H9 (cell line): ENCODE results near the gene BPIFB2. TPM values are rescaled to one million over a fixed set of nuclear protein-coding genes. Genes with fewer than 3 reads are reported as not detected.

Experiments
- DNase-seq: peaks from one replicate; pipeline ENCODE4 v3.0.0-alpha.2; 2017
- H2AFZ ChIP-seq: one replicate; pipeline ENCODE4 v1.6.1; 2013; ENCODE audit warnings: mild to moderate bottlenecking, low read length, control low read depth, moderate library complexity
- H2AK5ac ChIP-seq: 2 replicates; pipeline ENCODE4 v1.6.1; 2013; ENCODE audit warnings: low read length, control low read depth, mixed read lengths; ENCODE audit not compliant: insufficient read length
- H2BK120ac ChIP-seq: one replicate; pipeline ENCODE4 v1.6.1; 2013; ENCODE audit warnings: low read depth, mild to moderate bottlenecking, low read length, control low read depth, inconsistent platforms; ENCODE audit not compliant: poor library complexity, severe bottlenecking
- H2BK12ac ChIP-seq: 2 replicates; pipeline ENCODE4 v1.6.1; 2013; ENCODE audit warnings: low read length, control low read depth, mixed read lengths, low read depth; ENCODE audit not compliant: insufficient read length
- H2BK15ac ChIP-seq: 2 replicates; pipeline ENCODE4 v1.6.1; 2013; ENCODE audit warnings: low read depth, low read length, control low read depth
- H2BK20ac ChIP-seq: one replicate; pipeline ENCODE4 v1.6.1; 2013; ENCODE audit warnings: low read depth, mild to moderate bottlenecking, low read length, control low read depth, inconsistent platforms; ENCODE audit not compliant: poor library complexity, severe bottlenecking
- H2BK5ac ChIP-seq: 2 replicates; pipeline ENCODE4 v1.6.1; 2013; ENCODE audit warnings: low read length, control low read depth, mixed read lengths; ENCODE audit not compliant: insufficient read length
- H3K14ac ChIP-seq: 2 replicates; pipeline ENCODE4 v1.6.1; 2013; ENCODE audit warnings: low read length, control low read depth; ENCODE audit not compliant: insufficient read depth
- H3K18ac ChIP-seq: 2 replicates; pipeline ENCODE4 v1.6.1; 2013; ENCODE audit warnings: low read depth, mild to moderate bottlenecking, mixed read lengths, low read length, control low read depth; ENCODE audit not compliant: insufficient read length
- H3K23ac ChIP-seq: 2 replicates; pipeline ENCODE4 v1.6.1; 2013; ENCODE audit warnings: low read length, control low read depth, mixed read lengths, low read depth; ENCODE audit not compliant: insufficient read length
- H3K23me2 ChIP-seq: 2 replicates; pipeline ENCODE4 v1.6.1; 2013; ENCODE audit warnings: low read depth, mild to moderate bottlenecking, mixed read lengths, low read length, control low read depth; ENCODE audit not compliant: insufficient read length, poor library complexity, severe bottlenecking
- H3K27ac ChIP-seq: 2 replicates; pipeline ENCODE4 v1.5.1; 2013; ENCODE audit warnings: low read length, control low read depth, mixed read lengths, low read depth; ENCODE audit not compliant: insufficient read length
- H3K27me3 ChIP-seq: 2 replicates; pipeline ENCODE4 v1.6.1; 2013; ENCODE audit warnings: low read length, control low read depth, inconsistent platforms; ENCODE audit not compliant: insufficient read depth
- H3K4ac ChIP-seq: 2 replicates; pipeline ENCODE4 v1.6.1; 2013; ENCODE audit warnings: low read depth, mild to moderate bottlenecking, control low read depth, inconsistent platforms, low read length, moderate library complexity
- H3K4me1 ChIP-seq: 2 replicates; pipeline ENCODE4 v1.6.1; 2013; ENCODE audit warnings: low read length, control low read depth, inconsistent platforms; ENCODE audit not compliant: insufficient read depth
- H3K4me2 ChIP-seq: 2 replicates; pipeline ENCODE4 v1.6.1; 2013; ENCODE audit warnings: low read length, control low read depth, mixed read lengths; ENCODE audit not compliant: insufficient read length, insufficient read depth
- H3K56ac ChIP-seq: 2 replicates; pipeline ENCODE4 v1.6.1; 2013; ENCODE audit warnings: low read depth, mild to moderate bottlenecking, mixed read lengths, low read length, control low read depth; ENCODE audit not compliant: insufficient read length
- H3K79me1 ChIP-seq: 2 replicates; pipeline ENCODE4 v1.6.1; 2013; ENCODE audit warnings: low read depth, mild to moderate bottlenecking, moderate library complexity, low read length, control low read depth, inconsistent platforms; ENCODE audit not compliant: insufficient read depth, poor library complexity, severe bottlenecking
- H3K79me2 ChIP-seq: 2 replicates; pipeline ENCODE4 v1.6.1; 2013; ENCODE audit warnings: low read length, control low read depth, inconsistent platforms; ENCODE audit not compliant: insufficient read depth
- H3K9ac ChIP-seq: 2 replicates; pipeline ENCODE4 v1.6.1; 2013; ENCODE audit warnings: low read length, control low read depth, mixed read lengths; ENCODE audit not compliant: insufficient read length; ENCODE audit errors: extremely low read depth
- H3K9me3 ChIP-seq: one replicate; pipeline ENCODE4 v1.6.1; 2013; ENCODE audit warnings: low read depth, low read length, inconsistent platforms; ENCODE audit not compliant: control insufficient read depth
- H3T11ph ChIP-seq: one replicate; pipeline ENCODE4 v1.6.1; 2013; ENCODE audit warnings: mild to moderate bottlenecking, low read length, control low read depth, inconsistent platforms
- H4K20me1 ChIP-seq: one replicate; pipeline ENCODE4 v1.6.1; 2013; ENCODE audit not compliant: control insufficient read depth, insufficient read length, insufficient read depth
- H4K5ac ChIP-seq: 2 replicates; pipeline ENCODE4 v1.6.1; 2013; ENCODE audit warnings: low read depth, mild to moderate bottlenecking, mixed read lengths, low read length, control low read depth; ENCODE audit not compliant: insufficient read length
- H4K8ac ChIP-seq: replicated peaks from 2 replicates; pipeline ENCODE4 v1.6.1; 2013; ENCODE audit warnings: low read length, control low read depth, mixed read lengths, low read depth; ENCODE audit not compliant: insufficient read length
- H4K91ac ChIP-seq: 2 replicates; pipeline ENCODE4 v1.6.1; 2013; ENCODE audit warnings: low read depth, mild to moderate bottlenecking, moderate library complexity, mixed read lengths, low read length, control low read depth; ENCODE audit not compliant: insufficient read length
- H3K27ac Mint-ChIP-seq, 3 experiments: 2 replicates in 2 of 3; 3 replicates in 1 of 3; pipeline ENCODE4 v1.8.0; 2020 to 2021; ENCODE audit warnings: mixed read lengths in 3 of 3, mild to moderate bottlenecking in 1 of 3, moderate library complexity in 1 of 3
- H3K27me3 Mint-ChIP-seq: 2 replicates; pipeline ENCODE4 v1.8.0; 2021; ENCODE audit warnings: low read depth, mild to moderate bottlenecking, moderate library complexity, mixed read lengths
- H3K36me3 Mint-ChIP-seq, 3 experiments: 2 replicates in 2 of 3; 3 replicates in 1 of 3; pipeline ENCODE4 v1.8.0; 2020 to 2021; ENCODE audit warnings: low read depth in 3 of 3, mixed read lengths in 3 of 3; ENCODE audit not compliant: insufficient read depth in 1 of 3
- H3K4me1 Mint-ChIP-seq, 2 experiments: 2 replicates each; pipeline ENCODE4 v1.8.0; 2020; ENCODE audit warnings: mixed read lengths in 2 of 2
- H3K4me3 Mint-ChIP-seq, 2 experiments: 2 replicates in 1 of 2; 3 replicates in 1 of 2; pipeline ENCODE4 v1.8.0; 2020 to 2021; ENCODE audit warnings: mild to moderate bottlenecking in 2 of 2, mixed read lengths in 2 of 2, moderate library complexity in 1 of 2
- H3K9me3 Mint-ChIP-seq, 2 experiments: 2 replicates in 1 of 2; 3 replicates in 1 of 2; pipeline ENCODE4 v1.8.0; 2020; ENCODE audit warnings: mild to moderate bottlenecking in 2 of 2, mixed read lengths in 2 of 2, moderate library complexity in 1 of 2
- CTCF ChIP-seq: fragments of 200-600 bp; sonication (generic); conservative IDR thresholded peaks from 3 replicates; pipeline ENCODE4 v1.8.0; 2021; ENCODE audit warnings: antibody characterized with exemption, mild to moderate bottlenecking
- WGBS: extraction: QIAGEN DNeasy Blood & Tissue Kit; methylation state at CpG from one replicate; pipeline ENCODE4 v1.1.7; 2013; ENCODE audit warnings: missing lambda C conversion rate, low lambda C conversion rate, mixed read lengths; ENCODE audit not compliant: insufficient read length; ENCODE audit errors: extremely low coverage; 5-methylcytosine and 5-hydroxymethylcytosine counted together
- total RNA-seq: library from RNA; stranded (reverse); gene quantifications from 2 replicates; pipeline ENCODE4 v1.2.1, GENCODE V29; 2021

Gene BPIFB2
- total RNA-seq, 1 experiment from 2014 or later = not detected

- H3K14ac ChIP-seq = no peak overlapping the region
- H3K27ac Mint-ChIP-seq = no peak overlapping the region
- WGBS = no CpG with 5 or more reads among the region's 2 CpGs
These were observed 10.1 kb upstream of the BPIFB2 start for GRCh38 chr20:32997431-32997830.

More at GRCh38 chr20:32997431-32997830, 10.1 kb upstream of the BPIFB2 start:
- Histone ChIP-seq H4K91ac (no peak overlapping the region), H2AK5ac (no peak overlapping the region), H2BK5ac (no peak overlapping the region), H2BK120ac (no peak overlapping the region), H3K79me1 (no peaks in the 10 kb centered on the region), H3K27ac (no peak overlapping the region), H3K56ac (no peak overlapping the region), H2BK20ac (no peak overlapping the region), H3K23me2 (no peaks in the 10 kb centered on the region), H3K27me3 (no peaks in the 10 kb centered on the region), H3K4me1 (no peaks in the 10 kb centered on the region), H2BK15ac (no peak overlapping the region), H3K4me2 (no peak overlapping the region), H3K18ac (no peak overlapping the region), H3K79me2 (no peaks in the 10 kb centered on the region), H2BK12ac (no peak overlapping the region), H4K20me1 (no peaks in the 10 kb centered on the region), H3K23ac (no peak overlapping the region), H3T11ph (no peak overlapping the region), H4K5ac (no peak overlapping the region), H3K4ac (no peak overlapping the region), H4K8ac (no peak overlapping the region), H2AFZ (no peak overlapping the region), H3K9me3 (no peaks in the 10 kb centered on the region), H3K9ac (no peak overlapping the region)
- TF ChIP-seq CTCF = no peak
- no peak overlapping the region for H3K4me3 Mint-ChIP-seq
- no peaks in the 10 kb centered on the region; a peak in 1 of 5 replicates for H3K9me3 Mint-ChIP-seq
- 0 out of 4 replicates have a peak, but pooled peaks cover 0 to 2% of the 10 kb centered on the region in 2 experiments for H3K4me1 Mint-ChIP-seq
- H3K36me3 Mint-ChIP-seq = no peaks in the 10 kb centered on the region
- DNase-seq = no peak
- peaks cover 9% of the 10 kb centered on the region for H3K27me3 Mint-ChIP-seq
